ENCODE measurements around the gene RSPRY1.

Gene RSPRY1

GRCh38 chr16:57148481-57148880 is 37.6 kb upstream of the RSPRY1 start:
- H3K4me3 Mint-ChIP-seq = no peak overlapping the region
- H3K4me1 Mint-ChIP-seq = peaks cover 65% of the 10 kb centered on the region
- H3K27ac Mint-ChIP-seq = peak overlapping the region; percentile 0 to 30
- H3K27me3 Mint-ChIP-seq = no peaks in the 10 kb centered on the region
- ATAC-seq (no peak), DNase-seq (no peak)
- no peaks in the 10 kb centered on the region for H3K9me3 Mint-ChIP-seq

DNA sequence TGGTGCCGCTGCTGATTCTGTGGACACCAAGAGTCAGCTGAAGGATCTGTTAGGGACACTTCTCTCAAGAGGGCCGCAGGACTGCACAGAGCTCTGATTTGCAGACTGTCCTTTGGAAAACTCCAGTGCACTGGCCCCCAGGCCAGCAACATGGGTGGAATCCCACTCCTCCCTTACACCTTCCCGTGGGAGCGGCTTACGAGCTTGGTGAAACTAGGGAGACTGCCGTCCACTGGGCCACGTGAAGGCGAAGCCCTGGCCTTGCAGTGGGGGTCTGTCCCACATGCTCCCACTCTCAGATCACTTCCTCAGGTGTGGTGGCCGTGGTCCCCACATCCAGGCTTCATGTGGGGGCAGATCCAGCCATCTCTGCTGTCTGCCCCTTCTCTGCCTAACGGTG is 36.7 kb upstream of the RSPRY1 start:
- peaks cover 61% of the 10 kb centered on the region for H3K4me1 Mint-ChIP-seq
- no peak overlapping the region for H3K4me3 Mint-ChIP-seq
- ATAC-seq = no peak
- no peaks in the 10 kb centered on the region for H3K9me3 Mint-ChIP-seq
- no peak overlapping the region for H3K27ac Mint-ChIP-seq
- no peak for DNase-seq
- no peaks in the 10 kb centered on the region for H3K27me3 Mint-ChIP-seq

GRCh38 chr16:57150682-57151330 is 35.3 kb upstream of the RSPRY1 start:
- no peak for ATAC-seq
- H3K9me3 Mint-ChIP-seq = no peaks in the 10 kb centered on the region
- H3K27me3 Mint-ChIP-seq = no peaks in the 10 kb centered on the region
- no peak overlapping the region for H3K4me3 Mint-ChIP-seq
- no peak overlapping the region for H3K27ac Mint-ChIP-seq
- DNase-seq = no peak
- H3K4me1 Mint-ChIP-seq = peaks cover 51% of the 10 kb centered on the region

GRCh38 chr16:57151369-57151768 is 34.8 kb upstream of the RSPRY1 start:
- Mint-ChIP-seq H3K4me1 (peaks cover 50% of the 10 kb centered on the region), H3K27ac (peak overlapping the region in 1 of 2 donors; percentile 97), H3K4me3 (no peak overlapping the region), H3K27me3 (no peaks in the 10 kb centered on the region), H3K9me3 (no peaks in the 10 kb centered on the region)
- ATAC-seq = no peak
- no peak for DNase-seq

DNA sequence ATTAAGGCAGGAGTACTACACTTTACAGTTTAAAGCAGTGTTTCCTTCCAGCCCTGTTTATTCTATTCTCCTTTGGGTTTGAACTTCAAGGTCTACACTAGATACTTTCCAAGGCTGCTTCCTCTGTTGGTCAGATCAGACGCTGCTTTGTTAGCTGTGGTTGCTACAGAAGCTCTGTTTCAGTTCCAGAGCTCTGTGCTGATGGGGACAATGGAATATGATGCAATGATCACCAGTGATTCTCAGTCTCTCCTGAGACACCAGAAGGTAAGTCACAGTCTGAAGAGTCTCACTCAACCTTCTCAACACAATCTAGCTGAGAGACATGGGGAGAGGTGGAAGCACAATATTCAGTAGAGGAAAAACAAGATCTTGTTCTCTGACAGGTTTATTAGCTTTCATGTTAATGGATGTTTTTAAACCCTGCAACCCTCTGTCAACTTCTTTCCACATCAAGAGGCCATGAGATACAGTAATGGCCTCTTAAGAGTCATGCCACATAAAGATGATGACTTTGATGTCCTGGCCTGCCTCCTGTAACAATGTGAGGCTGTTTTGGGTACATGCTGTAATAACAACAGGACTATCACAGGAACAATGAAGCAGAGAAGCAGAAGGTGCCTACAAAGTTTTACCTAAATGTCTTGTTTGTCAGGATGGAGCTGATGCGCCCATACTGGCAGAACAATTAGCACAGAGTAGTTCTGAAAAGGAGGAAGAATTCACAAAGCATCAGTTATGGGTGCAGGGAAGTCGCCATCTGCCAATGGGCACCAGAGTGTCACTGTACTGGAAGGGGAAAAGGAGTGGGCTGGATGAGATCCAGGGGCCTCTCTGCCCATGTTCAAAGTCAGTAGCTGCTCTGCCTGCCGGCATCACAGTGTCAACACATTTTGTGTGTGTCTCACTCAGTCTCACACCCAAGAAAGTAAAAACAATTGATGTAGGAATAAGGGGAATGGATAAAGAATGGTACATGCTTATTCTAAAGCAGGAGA is 33.7 kb upstream of the RSPRY1 start:
- H3K4me3 Mint-ChIP-seq = peak overlapping the region in 1 of 2 donors; percentile 31
- no peaks in the 10 kb centered on the region for H3K27me3 Mint-ChIP-seq
- ATAC-seq (peak; percentile 96), DNase-seq (peak in 1 of 2 donors; percentile 42)
- H3K27ac Mint-ChIP-seq = peak overlapping the region; percentile 81 to 97
- H3K4me1 Mint-ChIP-seq = peaks cover 41% of the 10 kb centered on the region
- no peaks in the 10 kb centered on the region for H3K9me3 Mint-ChIP-seq

GRCh38 chr16:57153841-57154240 is 32.3 kb upstream of the RSPRY1 start:
- no peak overlapping the region for H3K4me3 Mint-ChIP-seq
- H3K27ac Mint-ChIP-seq = peak overlapping the region; percentile 48 to 65
- H3K9me3 Mint-ChIP-seq = no peaks in the 10 kb centered on the region
- peaks cover 28% of the 10 kb centered on the region for H3K4me1 Mint-ChIP-seq
- DNase-seq = no peak
- no peak for ATAC-seq
- no peaks in the 10 kb centered on the region for H3K27me3 Mint-ChIP-seq

- Mint-ChIP-seq H3K27ac (peak overlapping the region in 1 of 2 donors; percentile 40), H3K4me3 (no peak overlapping the region), H3K9me3 (no peaks in the 10 kb centered on the region), H3K27me3 (no peaks in the 10 kb centered on the region), H3K4me1 (peaks cover 34% of the 10 kb centered on the region)
- ATAC-seq (no peak), DNase-seq (no peak)
Measured at GRCh38 chr16:57155702-57156350, 30.3 kb upstream of the RSPRY1 start.

GRCh38 chr16:57156351-57156703 is 29.8 kb upstream of the RSPRY1 start:
- peaks cover 31% of the 10 kb centered on the region for H3K4me1 Mint-ChIP-seq
- H3K4me3 Mint-ChIP-seq = no peak overlapping the region
- DNase-seq = no peak
- H3K27me3 Mint-ChIP-seq = no peaks in the 10 kb centered on the region
- H3K9me3 Mint-ChIP-seq = no peaks in the 10 kb centered on the region
- H3K27ac Mint-ChIP-seq = no peak overlapping the region
- no peak for ATAC-seq

- ATAC-seq = no peak
- Mint-ChIP-seq H3K27me3 (no peaks in the 10 kb centered on the region), H3K4me3 (no peak overlapping the region), H3K4me1 (peaks cover 19% of the 10 kb centered on the region), H3K9me3 (no peaks in the 10 kb centered on the region), H3K27ac (no peak overlapping the region)
- no peak for DNase-seq
Measured at GRCh38 chr16:57157533-57157932, 28.6 kb upstream of the RSPRY1 start.

DNA sequence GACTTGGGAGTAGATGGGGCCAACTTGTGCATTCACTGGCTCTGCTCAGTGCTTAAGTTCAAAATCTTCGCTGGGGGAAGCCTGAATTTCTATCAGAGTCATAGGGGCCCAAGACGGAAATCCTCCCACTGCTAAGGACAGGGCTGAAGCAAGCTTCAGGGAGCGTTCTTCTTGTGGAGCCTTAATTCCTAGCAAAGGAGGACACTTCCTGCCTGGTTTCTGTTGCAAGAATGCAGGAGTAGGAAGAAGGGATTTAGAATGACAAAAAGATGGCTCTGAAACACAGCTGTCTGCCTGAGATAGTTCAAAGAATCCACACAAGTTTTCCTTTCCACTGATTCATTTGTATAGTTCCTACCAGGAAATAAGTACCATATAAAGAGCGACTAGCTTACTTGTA is 26.7 kb upstream of the RSPRY1 start:
- Mint-ChIP-seq H3K27ac (no peak overlapping the region), H3K27me3 (no peaks in the 10 kb centered on the region), H3K9me3 (no peaks in the 10 kb centered on the region), H3K4me3 (no peak overlapping the region), H3K4me1 (peaks cover 5% of the 10 kb centered on the region)
- DNase-seq (no peak), ATAC-seq (no peak)

DNA sequence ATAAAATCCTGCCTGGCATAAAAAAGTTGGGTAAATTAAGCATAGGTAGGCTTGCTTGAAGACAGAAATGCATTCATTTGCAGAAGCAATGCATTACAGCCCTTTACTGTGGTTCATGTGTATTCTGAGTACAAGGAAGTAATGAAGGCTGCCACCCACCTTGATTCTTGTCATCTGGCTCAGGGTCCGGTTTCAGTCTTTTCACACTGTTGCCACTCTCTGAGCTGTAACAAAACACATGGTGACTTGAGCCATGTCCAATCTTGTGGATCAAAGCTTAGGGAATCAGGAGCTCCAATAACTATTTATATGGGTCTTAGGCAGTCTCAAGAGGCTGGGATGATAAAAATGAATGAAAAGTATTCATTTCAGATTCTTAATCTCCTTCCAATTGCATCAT is 22.3 kb upstream of the RSPRY1 start:
- Mint-ChIP-seq H3K9me3 (no peaks in the 10 kb centered on the region), H3K27ac (peak overlapping the region in 1 of 2 donors; percentile 55)
- DNase-seq = no peak

DNA sequence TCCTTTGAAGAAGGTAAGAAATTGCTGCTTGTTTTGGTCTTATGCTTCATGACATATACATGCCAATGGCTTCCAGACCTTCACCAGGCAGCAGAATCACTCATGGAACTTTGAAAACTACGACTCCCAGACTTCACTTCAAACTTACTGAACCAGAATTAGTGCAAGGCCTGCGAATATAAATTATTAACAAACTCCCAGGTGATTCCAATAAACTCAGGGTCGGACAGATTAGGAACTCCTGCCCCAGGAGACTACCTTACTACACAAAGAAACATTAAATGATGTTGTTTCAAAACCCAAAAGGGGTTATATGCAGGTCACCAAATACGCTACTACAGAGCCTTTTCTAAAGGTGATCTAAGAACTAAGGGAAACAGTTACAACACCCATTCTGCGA is 20.6 kb upstream of the RSPRY1 start:
- no peak for ATAC-seq
- H3K27me3 Mint-ChIP-seq = no peaks in the 10 kb centered on the region
- no peak overlapping the region for H3K4me3 Mint-ChIP-seq
- peaks cover 5% of the 10 kb centered on the region for H3K4me1 Mint-ChIP-seq
- no peak for DNase-seq
- no peaks in the 10 kb centered on the region for H3K9me3 Mint-ChIP-seq
- no peak overlapping the region for H3K27ac Mint-ChIP-seq

More for the DNA sequence above, 22.3 kb upstream of the RSPRY1 start:
- Mint-ChIP-seq H3K4me3 (no peak overlapping the region), H3K27me3 (no peaks in the 10 kb centered on the region), H3K4me1 (peaks cover 11% of the 10 kb centered on the region)
- no peak for ATAC-seq

DNA sequence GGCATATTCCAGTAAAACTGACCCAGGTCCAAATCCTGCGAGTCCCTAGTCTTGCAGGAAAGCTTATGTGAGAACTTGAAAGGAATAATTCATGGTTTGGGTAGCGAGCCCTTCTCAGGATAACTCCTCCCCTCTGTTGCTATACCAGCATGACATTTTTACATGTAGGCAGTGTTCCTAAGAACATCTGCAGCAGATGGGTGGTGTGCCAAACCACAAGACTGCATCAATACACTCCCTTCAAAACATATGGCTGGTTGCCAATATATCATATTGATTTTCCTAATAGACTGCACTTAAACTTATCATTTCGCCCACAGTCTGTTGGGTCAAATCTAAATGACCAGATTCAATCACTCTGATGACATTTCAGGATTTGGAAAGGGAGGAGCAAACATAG is 20.2 kb upstream of the RSPRY1 start:
- no peak overlapping the region for H3K4me3 Mint-ChIP-seq
- no peaks in the 10 kb centered on the region for H3K9me3 Mint-ChIP-seq
- DNase-seq = no peak
- H3K4me1 Mint-ChIP-seq = peaks cover 5% of the 10 kb centered on the region
- no peaks in the 10 kb centered on the region for H3K27me3 Mint-ChIP-seq
- ATAC-seq = no peak
- H3K27ac Mint-ChIP-seq = no peak overlapping the region

GRCh38 chr16:57166451-57166850 is 19.7 kb upstream of the RSPRY1 start:
- no peak for DNase-seq
- Mint-ChIP-seq H3K27ac (peak overlapping the region in 1 of 2 donors; percentile 4), H3K9me3 (no peaks in the 10 kb centered on the region), H3K27me3 (no peaks in the 10 kb centered on the region), H3K4me1 (peaks cover 5% of the 10 kb centered on the region), H3K4me3 (no peak overlapping the region)
- ATAC-seq = no peak

- Mint-ChIP-seq H3K4me1 (peaks cover 5% of the 10 kb centered on the region), H3K9me3 (no peaks in the 10 kb centered on the region), H3K4me3 (no peak overlapping the region), H3K27ac (no peak overlapping the region), H3K27me3 (no peaks in the 10 kb centered on the region)
- no peak for DNase-seq
- no peak for ATAC-seq
Measured at GRCh38 chr16:57166951-57167350, 19.2 kb upstream of the RSPRY1 start.

DNA sequence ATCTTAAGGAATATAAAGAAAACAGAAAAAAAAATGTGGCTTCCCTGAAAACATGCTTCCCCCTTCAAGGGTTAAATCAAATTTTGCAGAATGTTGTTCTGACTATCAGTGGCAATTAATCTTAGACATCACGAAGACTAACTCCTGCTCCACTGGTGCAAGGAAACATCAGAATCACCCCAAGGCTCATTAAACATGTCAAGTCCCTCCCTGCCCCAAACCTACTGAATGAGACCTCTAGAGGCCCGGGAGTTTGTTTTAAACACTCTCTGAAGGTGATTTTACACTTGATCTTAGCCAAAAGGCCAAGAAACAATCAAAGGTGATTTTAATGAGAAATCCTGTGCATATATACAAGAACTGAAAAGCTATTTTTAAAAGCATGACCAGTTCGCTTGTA is 18.6 kb upstream of the RSPRY1 start:
- H3K27ac Mint-ChIP-seq = no peak overlapping the region
- no peak for ATAC-seq

More for the DNA sequence above, 18.6 kb upstream of the RSPRY1 start:
- H3K4me1 Mint-ChIP-seq = peaks cover 5% of the 10 kb centered on the region
- no peak overlapping the region for H3K4me3 Mint-ChIP-seq
- no peaks in the 10 kb centered on the region for H3K27me3 Mint-ChIP-seq
- no peak for DNase-seq
- no peaks in the 10 kb centered on the region for H3K9me3 Mint-ChIP-seq
